ENCODE data around the gene TMEM214. TPM values are rescaled to one million over a fixed set of nuclear protein-coding genes. Genes with fewer than 3 reads are reported as not detected.

Gene TMEM214
- 10 to 100 TPM; 60.0 to 60.9 TPM for total RNA-seq
- polyA plus RNA-seq: 10 to 100 TPM; 19.4 to 25.8 (median 20.8) TPM
- total RNA-seq: 24.6 to 42.4 (median 32.0) reads per million in 6 experiments

- ATAC-seq (peak; percentile 94 to 97), DNase-seq (peak; percentile 53 to 86 (median 66))
- H3K27me3 Mint-ChIP-seq: no peaks in the 10 kb centered on the region
- no peaks in the 10 kb centered on the region for H3K9me3 Mint-ChIP-seq
- H3K36me3 Mint-ChIP-seq: peaks cover 0 to 30% (median 5%) of the 10 kb centered on the region in 3 donors
- H3K4me1 Mint-ChIP-seq: peaks cover 15 to 52% (median 43%) of the 10 kb centered on the region in 4 donors
- H3K4me3 Mint-ChIP-seq: peak within 1 kb of the TSS; percentile 89 to 95 (median 94)
- H3K27ac Mint-ChIP-seq: peak within 1 kb of the TSS; percentile 79 to 96 (median 92)
- POLR2A ChIA-PET: interaction anchor here (0.6 to 2.6 kb wide), 7 partner anchors 10 to 261 kb away, joined by 3 to 25 read pairs (median 4); partner anchors contain the start of genes AGBL5 and OST4
Observed at GRCh38 chr2:27032495-27033252, at the start of gene TMEM214. Gene TMEM214 (plus strand): TSS chr2:27032965. CDS start chr2:27033016, 51 bp downstream.

GRCh38 chr2:26983746-26984145, 49.0 kb upstream of the TMEM214 start:
- Mint-ChIP-seq H3K4me1 (peaks cover 0 to 6% (median 2%) of the 10 kb centered on the region in 4 donors), H3K27me3 (peaks cover 0 to 5% (median 0%) of the 10 kb centered on the region in 5 donors), H3K9me3 (no peaks in the 10 kb centered on the region), H3K27ac (no peak overlapping the region), H3K4me3 (no peak overlapping the region), H3K36me3 (no peaks in the 10 kb centered on the region)
- ATAC-seq (no peak), DNase-seq (no peak)
- POLR2A ChIA-PET: no interaction called here

GRCh38 chr2:26985807-26986206, 47.0 kb upstream of the TMEM214 start:
- DNase-seq (no peak), ATAC-seq (no peak)
- Mint-ChIP-seq H3K4me3 (no peak overlapping the region), H3K27me3 (peaks cover 0 to 2% (median 0%) of the 10 kb centered on the region in 5 donors), H3K4me1 (peaks cover 0 to 6% (median 2%) of the 10 kb centered on the region in 4 donors), H3K9me3 (no peaks in the 10 kb centered on the region), H3K36me3 (no peaks in the 10 kb centered on the region), H3K27ac (no peak overlapping the region)
- POLR2A ChIA-PET: no interaction called here

- peak overlapping the region in 1 of 10 donors; percentile 16 for H3K4me3 Mint-ChIP-seq
- no peaks in the 10 kb centered on the region for H3K9me3 Mint-ChIP-seq
- H3K27me3 Mint-ChIP-seq: peaks cover 0 to 2% (median 0%) of the 10 kb centered on the region in 5 donors
- H3K4me1 Mint-ChIP-seq: peaks cover 0 to 2% (median 0%) of the 10 kb centered on the region in 4 donors
- POLR2A ChIA-PET: no interaction called here
- DNase-seq: no peak
- H3K36me3 Mint-ChIP-seq: no peaks in the 10 kb centered on the region
- H3K27ac Mint-ChIP-seq: no peak overlapping the region
- no peak for ATAC-seq
Observed at GRCh38 chr2:26986576-26986975, 46.2 kb upstream of the TMEM214 start.

- Mint-ChIP-seq H3K4me1 (no peaks in the 10 kb centered on the region), H3K4me3 (no peak overlapping the region), H3K36me3 (no peaks in the 10 kb centered on the region), H3K9me3 (no peaks in the 10 kb centered on the region), H3K27me3 (peaks cover 0 to 2% (median 0%) of the 10 kb centered on the region in 5 donors), H3K27ac (no peak overlapping the region)
- POLR2A ChIA-PET: no interaction called here
- DNase-seq: no peak
- ATAC-seq: no peak
Observed at GRCh38 chr2:26988058-26988860, 44.5 kb upstream of the TMEM214 start.

- ATAC-seq (no peak), DNase-seq (no peak)
- no peak overlapping the region for H3K27ac Mint-ChIP-seq
- no peaks in the 10 kb centered on the region for H3K4me1 Mint-ChIP-seq
- H3K9me3 Mint-ChIP-seq: no peaks in the 10 kb centered on the region
- POLR2A ChIA-PET: no interaction called here
- peaks cover 0 to 2% (median 0%) of the 10 kb centered on the region in 5 donors for H3K27me3 Mint-ChIP-seq
- H3K36me3 Mint-ChIP-seq: peaks cover 0 to 8% (median 4%) of the 10 kb centered on the region in 3 donors
- no peak overlapping the region for H3K4me3 Mint-ChIP-seq
Observed at GRCh38 chr2:26989156-26989555, 43.6 kb upstream of the TMEM214 start.

- POLR2A ChIA-PET: no interaction called here
- Mint-ChIP-seq H3K27ac (no peak overlapping the region), H3K9me3 (no peaks in the 10 kb centered on the region), H3K4me3 (no peak overlapping the region), H3K27me3 (peaks cover 0 to 2% (median 0%) of the 10 kb centered on the region in 5 donors), H3K4me1 (no peaks in the 10 kb centered on the region), H3K36me3 (peaks cover 0 to 8% (median 4%) of the 10 kb centered on the region in 3 donors)
- ATAC-seq (no peak), DNase-seq (no peak)
Observed at GRCh38 chr2:26991717-26992116, 41.0 kb upstream of the TMEM214 start.

GRCh38 chr2:26993768-26994167, 39.0 kb upstream of the TMEM214 start:
- POLR2A ChIA-PET: interaction anchor here (0.6 kb wide), 1 partner anchor 18 kb away, joined by 5 read pairs; no protein-coding TSS in a partner anchor
- peaks cover 0 to 8% (median 7%) of the 10 kb centered on the region in 3 donors for H3K36me3 Mint-ChIP-seq
- H3K9me3 Mint-ChIP-seq: no peaks in the 10 kb centered on the region
- peak overlapping the region in 1 of 10 donors; percentile 26 for H3K4me3 Mint-ChIP-seq
- peaks cover 0 to 4% (median 4%) of the 10 kb centered on the region in 5 donors for H3K27me3 Mint-ChIP-seq
- no peaks in the 10 kb centered on the region for H3K4me1 Mint-ChIP-seq
- ATAC-seq: no peak
- no peak overlapping the region for H3K27ac Mint-ChIP-seq
- DNase-seq: no peak

GRCh38 chr2:26994983-26995382, 37.8 kb upstream of the TMEM214 start:
- H3K9me3 Mint-ChIP-seq: no peaks in the 10 kb centered on the region
- no peaks in the 10 kb centered on the region for H3K4me1 Mint-ChIP-seq
- DNase-seq: no peak
- no peak for ATAC-seq
- H3K27me3 Mint-ChIP-seq: peaks cover 1 to 10% (median 4%) of the 10 kb centered on the region in 5 donors
- H3K27ac Mint-ChIP-seq: no peak overlapping the region
- POLR2A ChIA-PET: interaction anchor here (0.6 kb wide), 1 partner anchor 33 kb away, joined by 3 read pairs; no protein-coding TSS in a partner anchor
- no peak overlapping the region for H3K4me3 Mint-ChIP-seq
- H3K36me3 Mint-ChIP-seq: peaks cover 0 to 8% (median 7%) of the 10 kb centered on the region in 3 donors

GRCh38 chr2:26997394-26997793, 35.4 kb upstream of the TMEM214 start:
- Mint-ChIP-seq H3K27ac (no peak overlapping the region), H3K4me3 (no peak overlapping the region), H3K9me3 (no peaks in the 10 kb centered on the region), H3K27me3 (peaks cover 4 to 10% (median 6%) of the 10 kb centered on the region in 5 donors), H3K36me3 (peaks cover 0 to 8% (median 7%) of the 10 kb centered on the region in 3 donors), H3K4me1 (peaks cover 0 to 3% (median 0%) of the 10 kb centered on the region in 4 donors)
- POLR2A ChIA-PET: no interaction called here
- DNase-seq: no peak
- ATAC-seq: no peak

- ATAC-seq: no peak
- H3K4me3 Mint-ChIP-seq: no peak overlapping the region
Observed at GRCh38 chr2:26998323-26998722, 34.4 kb upstream of the TMEM214 start.

GRCh38 chr2:27000228-27000627, 32.5 kb upstream of the TMEM214 start:
- peaks cover 0 to 6% (median 0%) of the 10 kb centered on the region in 4 donors for H3K4me1 Mint-ChIP-seq
- DNase-seq (no peak), ATAC-seq (no peak)
- peak overlapping the region in 1 of 10 donors; percentile 26 for H3K27ac Mint-ChIP-seq
- POLR2A ChIA-PET: no interaction called here
- H3K9me3 Mint-ChIP-seq: no peaks in the 10 kb centered on the region
- H3K27me3 Mint-ChIP-seq: peaks cover 4 to 12% (median 9%) of the 10 kb centered on the region in 5 donors
- H3K36me3 Mint-ChIP-seq: peaks cover 0 to 4% (median 0%) of the 10 kb centered on the region in 3 donors
- H3K4me3 Mint-ChIP-seq: no peak overlapping the region

More at GRCh38 chr2:26998323-26998722, 34.4 kb upstream of the TMEM214 start:
- H3K4me1 Mint-ChIP-seq: peaks cover 0 to 3% (median 0%) of the 10 kb centered on the region in 4 donors
- H3K36me3 Mint-ChIP-seq: peaks cover 0 to 8% (median 7%) of the 10 kb centered on the region in 3 donors
- H3K9me3 Mint-ChIP-seq: no peaks in the 10 kb centered on the region
- no peak for DNase-seq
- POLR2A ChIA-PET: no interaction called here
- H3K27me3 Mint-ChIP-seq: peaks cover 4 to 10% (median 7%) of the 10 kb centered on the region in 5 donors
- no peak overlapping the region for H3K27ac Mint-ChIP-seq

Data from naive thymus-derived CD8-positive, alpha-beta T cell (primary cell).